Smooth muscle cell (in vitro differentiated cells): ENCODE results near the gene LARP4B. TPM values are rescaled to one million over a fixed set of nuclear protein-coding genes. Genes with fewer than 3 reads are reported as not detected.

ENCODE experiments used
- DNase-seq: peaks from one replicate; lab custom pipeline; 2025; ENCODE audit not compliant: unreplicated experiment; lab: John Stamatoyannopoulos, UW
- H2AFZ ChIP-seq: fragments of 200-600 bp; sonication (generic); 2 replicates; pipeline ENCODE4 v1.6.0; 2016; ENCODE audit warnings: antibody characterized with exemption, low read depth, mild to moderate bottlenecking
- H3F3A ChIP-seq: fragments of 200-600 bp; sonication (generic); 2 replicates; pipeline ENCODE4 v1.6.0; 2017; ENCODE audit warnings: antibody characterized with exemption, low read depth
- H3K27ac ChIP-seq: fragments of 200-600 bp; sonication (generic); 2 replicates; pipeline ENCODE4 v1.5.1; 2016; ENCODE audit warnings: low read depth, mild to moderate bottlenecking
- H3K27me3 ChIP-seq: fragments of 200-600 bp; sonication (generic); 2 replicates; pipeline ENCODE4 v1.6.1; 2016; ENCODE audit warnings: low read depth, mild to moderate bottlenecking
- H3K36me3 ChIP-seq: fragments of 200-600 bp; sonication (generic); 2 replicates; pipeline ENCODE4 v1.5.1; 2016; ENCODE audit warnings: low read depth
- H3K4me1 ChIP-seq: fragments of 200-600 bp; sonication (generic); 2 replicates; pipeline ENCODE4 v1.5.1; 2016; ENCODE audit warnings: low read depth
- H3K4me2 ChIP-seq: fragments of 200-600 bp; sonication (generic); 2 replicates; pipeline ENCODE4 v1.6.0; 2016; ENCODE audit warnings: mild to moderate bottlenecking
- H3K4me3 ChIP-seq: fragments of 200-600 bp; sonication (generic); 2 replicates; pipeline ENCODE4 v1.5.1; 2016; ENCODE audit warnings: mild to moderate bottlenecking
- H3K79me2 ChIP-seq: fragments of 200-600 bp; sonication (generic); 2 replicates; pipeline ENCODE4 v1.6.0; 2016; ENCODE audit warnings: low read depth, mild to moderate bottlenecking
- H3K9ac ChIP-seq: fragments of 200-600 bp; sonication (generic); 2 replicates; pipeline ENCODE4 v1.6.0; 2016; ENCODE audit warnings: low read depth
- H3K9me3 ChIP-seq: fragments of 200-600 bp; sonication (generic); replicated peaks from 2 replicates; pipeline ENCODE4 v1.5.1; 2016; ENCODE audit warnings: low read depth
- H4K20me1 ChIP-seq: fragments of 200-600 bp; sonication (generic); 2 replicates; pipeline ENCODE4 v1.6.0; 2016; ENCODE audit warnings: low read depth
- WGBS: methylation state at CpG from one replicate; pipeline ENCODE4 v1.1.7; 2016; ENCODE audit warnings: low lambda C conversion rate; 5-methylcytosine and 5-hydroxymethylcytosine counted together
- polyA plus RNA-seq: library from polyadenylated mRNA; unstranded; fragments of >200 nt; fragmentation: Nextera tagmentation; extraction: Ambion mirVana; gene quantifications from 2 replicates; pipeline ENCODE4 v1.2.1, GENCODE V29; 2016
- total RNA-seq: library from RNA; depleted of rRNA; stranded (reverse); fragments of >200 nt; gene quantifications from 2 replicates; pipeline ENCODE4 v1.2.3, GENCODE V29; 2014
- TF ChIP-seq, protein P1 (sequence below): fragments of 200-600 bp; sonication (generic); IDR thresholded peaks from 2 replicates; pipeline ENCODE4 v1.5.1; 2017; ENCODE audit warnings: borderline replicate concordance, mild to moderate bottlenecking, antibody characterized with exemption; ENCODE audit not compliant: insufficient read depth, poor library complexity, severe bottlenecking

The LARP4B gene
- total and polyA plus RNA-seq, 2 experiments from 2014 or later: 16.7 to 24.9 TPM

DNA sequence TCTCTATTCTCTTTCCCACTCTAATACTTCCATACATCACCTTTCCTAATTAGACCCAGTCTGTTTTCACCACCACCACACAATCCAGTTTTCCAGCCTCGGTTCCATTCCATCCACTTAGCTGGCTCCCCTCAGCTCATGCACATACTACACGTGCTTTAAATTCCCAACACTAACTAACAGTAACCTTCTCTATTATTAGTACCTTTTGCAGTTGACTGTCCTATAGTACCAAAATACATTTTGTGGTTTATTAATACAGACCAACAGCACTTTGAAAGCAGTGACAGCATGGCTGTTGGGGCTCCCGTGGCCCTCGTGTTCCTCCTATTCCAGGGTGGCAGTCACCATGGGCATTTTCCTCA, 64.9 kb downstream of the LARP4B start:
- Histone ChIP-seq H4K20me1 (peaks cover 74% of the 10 kb centered on the region), H3K9me3 (no peaks in the 10 kb centered on the region), H3K4me1 (no peaks in the 10 kb centered on the region), H3K27me3 (no peaks in the 10 kb centered on the region), H3K4me2 (no peak overlapping the region), H2AFZ (no peak overlapping the region), H3K27ac (no peak overlapping the region), H3K79me2 (peaks cover 40% of the 10 kb centered on the region), H3K36me3 (peaks cover 13% of the 10 kb centered on the region), H3K9ac (no peak overlapping the region), H3K4me3 (no peak overlapping the region), H3F3A (no peaks in the 10 kb centered on the region)
- 72% methylated on average over 4 of the region's 4 CpGs for WGBS
- TF ChIP-seq, protein P1, sequence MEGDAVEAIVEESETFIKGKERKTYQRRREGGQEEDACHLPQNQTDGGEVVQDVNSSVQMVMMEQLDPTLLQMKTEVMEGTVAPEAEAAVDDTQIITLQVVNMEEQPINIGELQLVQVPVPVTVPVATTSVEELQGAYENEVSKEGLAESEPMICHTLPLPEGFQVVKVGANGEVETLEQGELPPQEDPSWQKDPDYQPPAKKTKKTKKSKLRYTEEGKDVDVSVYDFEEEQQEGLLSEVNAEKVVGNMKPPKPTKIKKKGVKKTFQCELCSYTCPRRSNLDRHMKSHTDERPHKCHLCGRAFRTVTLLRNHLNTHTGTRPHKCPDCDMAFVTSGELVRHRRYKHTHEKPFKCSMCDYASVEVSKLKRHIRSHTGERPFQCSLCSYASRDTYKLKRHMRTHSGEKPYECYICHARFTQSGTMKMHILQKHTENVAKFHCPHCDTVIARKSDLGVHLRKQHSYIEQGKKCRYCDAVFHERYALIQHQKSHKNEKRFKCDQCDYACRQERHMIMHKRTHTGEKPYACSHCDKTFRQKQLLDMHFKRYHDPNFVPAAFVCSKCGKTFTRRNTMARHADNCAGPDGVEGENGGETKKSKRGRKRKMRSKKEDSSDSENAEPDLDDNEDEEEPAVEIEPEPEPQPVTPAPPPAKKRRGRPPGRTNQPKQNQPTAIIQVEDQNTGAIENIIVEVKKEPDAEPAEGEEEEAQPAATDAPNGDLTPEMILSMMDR: no peak
- no peak for DNase-seq

DNA sequence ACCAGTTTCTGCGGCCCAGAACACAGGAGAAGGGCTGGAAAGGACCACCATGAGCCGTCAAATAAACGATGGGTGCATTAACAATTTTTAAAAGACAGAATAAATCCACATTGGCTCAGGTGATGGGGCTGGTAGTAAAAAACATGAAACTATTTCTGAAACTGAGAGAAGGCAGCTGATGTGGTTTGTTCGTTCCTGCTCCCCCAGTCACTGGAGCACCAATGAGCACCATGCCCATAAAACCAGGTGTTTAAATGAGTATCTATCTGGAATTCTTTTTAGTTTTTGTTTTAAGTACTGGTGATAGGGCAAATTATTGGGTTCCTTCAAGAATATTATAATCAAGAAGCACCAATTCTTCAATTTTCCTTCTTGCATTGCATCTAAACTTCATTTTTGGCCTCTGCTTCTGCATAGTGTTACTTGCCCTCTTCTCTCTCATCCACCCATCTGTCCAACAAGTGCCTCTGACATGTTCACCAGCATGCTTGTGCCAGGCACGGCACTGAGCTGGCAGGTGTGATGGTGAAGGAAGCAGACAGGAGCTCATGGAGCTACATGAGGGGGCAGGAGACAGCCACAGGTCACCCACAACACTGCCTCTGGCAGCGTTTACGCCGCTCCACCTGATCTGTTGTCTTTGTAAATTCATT, 65.5 kb downstream of the LARP4B start:
- Histone ChIP-seq H3K4me1 (no peaks in the 10 kb centered on the region), H4K20me1 (peaks cover 69% of the 10 kb centered on the region), H3K9ac (no peak overlapping the region), H3K27ac (no peak overlapping the region), H3K4me2 (no peak overlapping the region), H3K9me3 (no peaks in the 10 kb centered on the region), H3K36me3 (peaks cover 13% of the 10 kb centered on the region), H3K4me3 (no peak overlapping the region), H3K27me3 (no peaks in the 10 kb centered on the region), H3K79me2 (peaks cover 40% of the 10 kb centered on the region), H3F3A (no peaks in the 10 kb centered on the region), H2AFZ (no peak overlapping the region)
- TF ChIP-seq, protein P1: no peak
- DNase-seq: no peak
- 97% methylated on average over 8 of the region's 8 CpGs for WGBS

DNA sequence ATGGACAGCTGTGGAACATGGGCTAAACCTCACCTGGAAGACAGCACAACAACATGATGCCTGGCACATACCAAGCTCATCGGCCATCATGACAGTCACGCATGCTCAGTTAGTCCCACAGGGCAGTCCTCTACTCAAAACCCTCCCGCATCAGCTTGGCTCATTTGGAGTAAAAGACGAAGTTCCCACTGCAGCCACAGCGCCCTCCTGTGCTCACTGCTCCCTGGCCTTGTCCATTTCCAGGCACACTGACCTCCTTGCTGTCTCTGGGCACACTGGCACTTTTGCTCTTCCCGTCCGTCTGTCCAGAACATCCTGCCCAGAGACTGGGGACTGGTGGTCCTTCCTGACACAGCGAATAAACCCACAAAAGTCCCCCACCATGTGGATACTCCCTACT, 66.2 kb downstream of the LARP4B start:
- H3K36me3 ChIP-seq: peaks cover 16% of the 10 kb centered on the region
- no peaks in the 10 kb centered on the region for H3K9me3 ChIP-seq
- H3K4me3 ChIP-seq: no peak overlapping the region
- H3K4me1 ChIP-seq: no peaks in the 10 kb centered on the region
- DNase-seq: no peak
- no peak overlapping the region for H3K4me2 ChIP-seq
- no peak overlapping the region for H3K9ac ChIP-seq
- peaks cover 40% of the 10 kb centered on the region for H3K79me2 ChIP-seq
- peaks cover 61% of the 10 kb centered on the region for H4K20me1 ChIP-seq
- no peaks in the 10 kb centered on the region for H3F3A ChIP-seq
- H3K27me3 ChIP-seq: no peaks in the 10 kb centered on the region
- no peak overlapping the region for H2AFZ ChIP-seq
- H3K27ac ChIP-seq: no peak overlapping the region
- TF ChIP-seq, protein P1: no peak
- WGBS: 92% methylated on average over 8 of the region's 8 CpGs

DNA sequence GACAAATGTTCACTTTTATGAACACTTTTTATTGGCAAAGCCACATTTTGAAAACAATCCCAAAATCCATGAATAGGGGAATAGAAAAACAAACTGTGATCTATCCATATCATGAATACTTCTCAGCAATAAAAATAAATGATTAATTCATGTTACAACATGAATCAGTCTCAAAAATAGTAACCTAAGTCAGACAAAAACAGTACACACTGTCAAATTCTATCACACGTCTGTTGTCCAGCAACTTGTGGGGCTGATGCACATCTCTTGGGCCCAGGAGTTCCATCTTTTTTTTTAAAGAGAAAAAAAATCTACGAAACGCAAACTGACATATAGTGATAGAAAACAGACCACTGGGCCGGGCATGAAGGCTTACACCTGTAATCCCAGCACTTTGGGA, 71.0 kb downstream of the LARP4B start:
- Histone ChIP-seq H3K9ac (no peak overlapping the region), H3K9me3 (no peaks in the 10 kb centered on the region), H3K4me3 (no peak overlapping the region), H2AFZ (no peak overlapping the region), H3K27me3 (no peaks in the 10 kb centered on the region), H3K4me1 (peaks cover 5% of the 10 kb centered on the region), H3K27ac (no peak overlapping the region), H4K20me1 (peaks cover 62% of the 10 kb centered on the region), H3K36me3 (peaks cover 18% of the 10 kb centered on the region), H3K79me2 (peaks cover 27% of the 10 kb centered on the region), H3K4me2 (no peak overlapping the region), H3F3A (no peaks in the 10 kb centered on the region)
- 86% methylated on average over 4 of the region's 4 CpGs for WGBS
- no peak for DNase-seq
- TF ChIP-seq, protein P1: no peak
